ENCODE results near the gene ANKFY1.

ANKFY1 gene

GRCh38 chr17:4263282-4264215, at the start of gene ANKFY1:
TSS of gene ANKFY1 (minus strand) at chr17:4263979. CDS start at chr17:4263941, 38 bp downstream.
- POLR2A ChIA-PET, result interaction anchor here (0.6 kb wide), 1 partner anchor 11 kb away, joined by 3 read pairs; no protein-coding TSS in a partner anchor
- CTCF ChIA-PET, result interaction anchor here (0.9 to 8.9 kb wide), 8 partner anchors 9 to 63 kb away, joined by 3 to 72 read pairs (median 4); no protein-coding TSS in a partner anchor
- H3K4me3 ChIP-seq (ENCODE audit: low read depth, low read length), result peak within 1 kb of the TSS; percentile 91
- DNase-seq (ENCODE audit: low read depth, low spot score), result peak; percentile 60
- TF ChIP-seq CTCF (IDR thresholded peaks at IDR 0.05; ENCODE audit: insufficient read depth, low read length, missing control alignments), result peak; percentile 17

GRCh38 chr17:4310354-4311060, 46.7 kb upstream of the ANKFY1 start:
- POLR2A ChIA-PET, result no interaction called here
- CTCF ChIA-PET, result interaction anchor here (1.1 to 1.4 kb wide), 3 partner anchors 61 to 110 kb away, joined by 3 to 4 read pairs (median 4); no protein-coding TSS in a partner anchor
- TF ChIP-seq CTCF (IDR thresholded peaks at IDR 0.05; ENCODE audit: insufficient read depth, low read length, missing control alignments), result no peak
- no peak for DNase-seq (ENCODE audit: low read depth, low spot score)
- H3K4me3 ChIP-seq (ENCODE audit: low read depth, low read length), result no peak overlapping the region

GRCh38 chr17:4309897-4310296, 46.1 kb upstream of the ANKFY1 start:
- ChIA-PET CTCF (interaction anchor here (1.3 kb wide), 1 partner anchor 12 kb away, joined by 3 read pairs; no protein-coding TSS in a partner anchor), POLR2A (no interaction called here)
- H3K4me3 ChIP-seq (ENCODE audit: low read depth, low read length), result no peak overlapping the region
- no peak for TF ChIP-seq CTCF (IDR thresholded peaks at IDR 0.05; ENCODE audit: insufficient read depth, low read length, missing control alignments)
- DNase-seq (ENCODE audit: low read depth, low spot score), result no peak

GRCh38 chr17:4307179-4307930, 43.6 kb upstream of the ANKFY1 start:
- no peak for TF ChIP-seq CTCF (IDR thresholded peaks at IDR 0.05; ENCODE audit: insufficient read depth, low read length, missing control alignments)
- ChIA-PET POLR2A (no interaction called here), CTCF (interaction anchor here (1.0 to 3.8 kb wide), 6 partner anchors 9 to 124 kb away, joined by 3 to 22 read pairs (median 4); no protein-coding TSS in a partner anchor)
- DNase-seq (ENCODE audit: low read depth, low spot score), result no peak
- H3K4me3 ChIP-seq (ENCODE audit: low read depth, low read length), result no peak overlapping the region

- POLR2A ChIA-PET, result no interaction called here
- CTCF ChIA-PET, result interaction anchor here (0.9 to 4.6 kb wide), 9 partner anchors 9 to 90 kb away, joined by 3 to 35 read pairs (median 9); no protein-coding TSS in a partner anchor
- no peak for TF ChIP-seq CTCF (IDR thresholded peaks at IDR 0.05; ENCODE audit: insufficient read depth, low read length, missing control alignments)
- no peak for DNase-seq (ENCODE audit: low read depth, low spot score)
- H3K4me3 ChIP-seq (ENCODE audit: low read depth, low read length), result no peak overlapping the region
Observed at GRCh38 chr17:4305224-4305623, 41.4 kb upstream of the ANKFY1 start.

Measured in AG04449 (cell line).